GM12872 (cell line): Measurements from ENCODE around the gene MEI1.

Source experiments
- CTCF ChIP-seq: IDR thresholded peaks from 3 replicates; pipeline ENCODE4 v1.5.1; 2011; ENCODE audit warnings: low read depth, mild to moderate bottlenecking, low read length, moderate library complexity; ENCODE audit not compliant: insufficient read depth

Gene MEI1

GRCh38 chr22:41848468-41848867, 149.2 kb downstream of the MEI1 start:
- TF ChIP-seq CTCF = no peak
